Activated CD8-positive, alpha-beta memory T cell treated with anti-CD3 and anti-CD28 coated beads, Interleukin-2, amount 50 U/mL, for 1 hour (primary cell): Measurements from ENCODE around the gene CDK11B.

Experiments
- DNase-seq: peaks from one replicate; pipeline ENCODE4 v3.0.0-alpha.2; 2020; ENCODE audit errors: extremely low read depth

CDK11B gene

GRCh38 chr1:1627261-1627828, 31.5 kb downstream of the CDK11B start:
- no peak for DNase-seq

GRCh38 chr1:1626207-1627141, 32.3 kb downstream of the CDK11B start:
- DNase-seq: no peak

- DNase-seq: no peak
Observed at GRCh38 chr1:1625824-1626206, 33.0 kb downstream of the CDK11B start.

GRCh38 chr1:1625404-1625775, 33.4 kb downstream of the CDK11B start:
- DNase-seq: no peak

GRCh38 chr1:1624443-1625403, 34.1 kb downstream of the CDK11B start:
- DNase-seq: no peak

GRCh38 chr1:1623631-1624442, 35.0 kb downstream of the CDK11B start:
- DNase-seq: no peak

- DNase-seq: no peak
Observed at GRCh38 chr1:1623181-1623630, 35.6 kb downstream of the CDK11B start.

- DNase-seq: no peak
Observed at GRCh38 chr1:1622788-1623094, 36.1 kb downstream of the CDK11B start.

GRCh38 chr1:1622010-1622787, 36.6 kb downstream of the CDK11B start:
- DNase-seq: no peak

- no peak for DNase-seq
Observed at GRCh38 chr1:1621173-1622009, 37.4 kb downstream of the CDK11B start.

GRCh38 chr1:1620433-1621139, 38.2 kb downstream of the CDK11B start:
- DNase-seq: no peak

- no peak for DNase-seq
Observed at GRCh38 chr1:1619917-1620361, 38.9 kb downstream of the CDK11B start.

- no peak for DNase-seq
Observed at GRCh38 chr1:1618396-1619068, 40.3 kb downstream of the CDK11B start.

GRCh38 chr1:1617925-1618324, 40.9 kb downstream of the CDK11B start:
- no peak for DNase-seq

GRCh38 chr1:1617516-1617915, 41.3 kb downstream of the CDK11B start:
- no peak for DNase-seq

GRCh38 chr1:1616838-1617237, 42.0 kb downstream of the CDK11B start:
- DNase-seq: no peak

GRCh38 chr1:1616045-1616790, 42.6 kb downstream of the CDK11B start:
- DNase-seq: no peak
